PFSK-1 (cell line): ENCODE measurements around the gene IRF6.

ENCODE experiments used
- POLR2AphosphoS5 ChIP-seq: IDR thresholded peaks from 2 replicates; pipeline ENCODE4 v1.6.1; 2012; ENCODE audit warnings: low read depth, mild to moderate bottlenecking, control low read depth, low read length, moderate library complexity
- TAF1 ChIP-seq: IDR thresholded peaks from 2 replicates; pipeline ENCODE4 v1.6.1; 2012; ENCODE audit warnings: low read length, control low read depth, borderline replicate concordance; ENCODE audit not compliant: insufficient read depth
- TF ChIP-seq, protein P1 (sequence below), 2 experiments: IDR thresholded peaks; 2 replicates each; pipeline versions ENCODE4 v1.6.1 to v1.8.0; 2011 to 2012; ENCODE audit warnings: low read depth in 2 of 2, low read length in 2 of 2, control low read depth in 1 of 2, inconsistent platforms in 1 of 2, mild to moderate bottlenecking in 1 of 2, moderate library complexity in 1 of 2; ENCODE audit not compliant: insufficient read depth in 1 of 2

DNA sequence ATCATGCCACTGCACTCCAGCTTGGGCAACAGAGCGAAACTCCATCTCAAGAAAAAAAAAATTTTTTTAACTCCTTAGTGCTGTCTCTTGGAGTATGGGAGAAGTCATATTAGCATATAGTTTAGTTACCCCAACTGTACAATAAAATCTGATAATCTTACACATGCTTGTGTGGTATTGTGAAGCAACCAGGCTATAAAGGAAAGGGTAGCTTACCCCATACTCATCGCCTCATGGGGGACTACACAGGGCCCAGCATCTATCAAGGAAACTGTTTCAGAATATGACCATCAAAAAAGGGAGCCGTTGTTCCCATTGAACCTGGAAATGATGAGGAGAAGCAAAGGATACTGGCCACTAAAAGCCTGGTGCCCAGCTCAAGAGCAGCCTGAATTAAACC lies 53.1 kb downstream of the IRF6 start:
- TF ChIP-seq POLR2AphosphoS5 (no peak), TAF1 (no peak)
- TF ChIP-seq, protein P1, sequence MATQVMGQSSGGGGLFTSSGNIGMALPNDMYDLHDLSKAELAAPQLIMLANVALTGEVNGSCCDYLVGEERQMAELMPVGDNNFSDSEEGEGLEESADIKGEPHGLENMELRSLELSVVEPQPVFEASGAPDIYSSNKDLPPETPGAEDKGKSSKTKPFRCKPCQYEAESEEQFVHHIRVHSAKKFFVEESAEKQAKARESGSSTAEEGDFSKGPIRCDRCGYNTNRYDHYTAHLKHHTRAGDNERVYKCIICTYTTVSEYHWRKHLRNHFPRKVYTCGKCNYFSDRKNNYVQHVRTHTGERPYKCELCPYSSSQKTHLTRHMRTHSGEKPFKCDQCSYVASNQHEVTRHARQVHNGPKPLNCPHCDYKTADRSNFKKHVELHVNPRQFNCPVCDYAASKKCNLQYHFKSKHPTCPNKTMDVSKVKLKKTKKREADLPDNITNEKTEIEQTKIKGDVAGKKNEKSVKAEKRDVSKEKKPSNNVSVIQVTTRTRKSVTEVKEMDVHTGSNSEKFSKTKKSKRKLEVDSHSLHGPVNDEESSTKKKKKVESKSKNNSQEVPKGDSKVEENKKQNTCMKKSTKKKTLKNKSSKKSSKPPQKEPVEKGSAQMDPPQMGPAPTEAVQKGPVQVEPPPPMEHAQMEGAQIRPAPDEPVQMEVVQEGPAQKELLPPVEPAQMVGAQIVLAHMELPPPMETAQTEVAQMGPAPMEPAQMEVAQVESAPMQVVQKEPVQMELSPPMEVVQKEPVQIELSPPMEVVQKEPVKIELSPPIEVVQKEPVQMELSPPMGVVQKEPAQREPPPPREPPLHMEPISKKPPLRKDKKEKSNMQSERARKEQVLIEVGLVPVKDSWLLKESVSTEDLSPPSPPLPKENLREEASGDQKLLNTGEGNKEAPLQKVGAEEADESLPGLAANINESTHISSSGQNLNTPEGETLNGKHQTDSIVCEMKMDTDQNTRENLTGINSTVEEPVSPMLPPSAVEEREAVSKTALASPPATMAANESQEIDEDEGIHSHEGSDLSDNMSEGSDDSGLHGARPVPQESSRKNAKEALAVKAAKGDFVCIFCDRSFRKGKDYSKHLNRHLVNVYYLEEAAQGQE (IDR thresholded peaks at IDR 0.05; ENCODE audit: insufficient read depth in 1 of 2, low read depth in 2 of 2, low read length in 2 of 2): no peak
